ENCODE data around the gene B3GALT5. TPM values are rescaled to one million over a fixed set of nuclear protein-coding genes. Genes with fewer than 3 reads are reported as not detected.
"Not testable (repeated sequence)": the region's sequence is repeated elsewhere in the genome, so short reads cannot be mapped to it uniquely, and the experiment has no call there.

B3GALT5 gene
- total RNA-seq, 4 donors from 2014 or later = under 0.01 to 1.2 (median 0.74) TPM

- Histone ChIP-seq H3K27me3 (no peaks in the 10 kb centered on the region), H3K4me3 (no peak overlapping the region), H3K4me1 (peaks cover 6 to 13% (median 10%) of the 10 kb centered on the region in 4 donors), H3K9me3 (no peaks in the 10 kb centered on the region), H3K27ac (replicated peaks in 1 of 4) (no peak overlapping the region), H3K36me3 (no peaks in the 10 kb centered on the region)
- no peak for TF ChIP-seq POLR2A (IDR thresholded peaks at IDR 0.05; ENCODE audit: low read depth)
- peak in 1 of 2 donors; percentile 42 for TF ChIP-seq POLR2AphosphoS5 (IDR thresholded peaks at IDR 0.05)
- WGBS = 73% methylated on average over 4 of the region's 4 CpGs
- intact Hi-C loops (cut with DNase I) = no loop called here
- no peak for DNase-seq (ENCODE audit: extremely low spot score)
These were observed 68.5 kb downstream of the B3GALT5 start for GRCh38 chr21:39681257-39681656.

DNA sequence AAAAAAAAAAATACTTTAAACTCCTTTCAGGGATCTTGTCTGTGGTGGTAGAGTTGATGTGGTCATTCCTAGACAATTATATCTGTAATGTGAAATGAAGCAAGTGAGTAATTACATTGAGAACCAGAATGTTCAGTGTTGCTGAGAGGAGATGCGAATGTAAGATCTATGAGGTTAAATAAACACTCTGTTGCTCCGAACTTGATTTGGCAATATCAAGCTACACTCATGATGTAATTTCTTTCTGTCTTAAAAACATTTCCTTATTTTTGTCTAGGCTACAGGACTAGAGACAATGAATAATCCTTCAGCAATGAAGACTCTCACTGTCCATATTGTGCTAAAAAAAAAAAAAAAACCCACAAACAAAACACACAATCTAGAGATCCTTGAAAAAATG is 69.1 kb downstream of the B3GALT5 start:
- DNase-seq (ENCODE audit: extremely low spot score) = no peak
- intact Hi-C loops (cut with DNase I) = no loop called here

GRCh38 chr21:39685236-39685635 is 72.5 kb downstream of the B3GALT5 start:
- Histone ChIP-seq H3K4me3 (no peak overlapping the region), H3K27ac (replicated peaks in 1 of 4) (no peak overlapping the region), H3K36me3 (no peaks in the 10 kb centered on the region), H3K4me1 (no peaks in the 10 kb centered on the region), H3K9me3 (no peaks in the 10 kb centered on the region), H3K27me3 (no peaks in the 10 kb centered on the region)
- intact Hi-C loops (cut with DNase I) = no loop called here
- 90% methylated on average over 1 of the region's 1 CpG for WGBS
- TF ChIP-seq POLR2A (IDR thresholded peaks at IDR 0.05; ENCODE audit: low read depth) = no peak
- no peak for DNase-seq (ENCODE audit: extremely low spot score)

More for the DNA sequence above, 69.1 kb downstream of the B3GALT5 start:
- no peaks in the 10 kb centered on the region for H3K36me3 ChIP-seq
- H3K9me3 ChIP-seq = no peaks in the 10 kb centered on the region
- TF ChIP-seq POLR2AphosphoS5 (IDR thresholded peaks at IDR 0.05) (no peak), EP300 (IDR thresholded peaks at IDR 0.05) (no peak), POLR2A (IDR thresholded peaks at IDR 0.05; ENCODE audit: low read depth) (no peak)
- TF ChIP-seq, protein P1, sequence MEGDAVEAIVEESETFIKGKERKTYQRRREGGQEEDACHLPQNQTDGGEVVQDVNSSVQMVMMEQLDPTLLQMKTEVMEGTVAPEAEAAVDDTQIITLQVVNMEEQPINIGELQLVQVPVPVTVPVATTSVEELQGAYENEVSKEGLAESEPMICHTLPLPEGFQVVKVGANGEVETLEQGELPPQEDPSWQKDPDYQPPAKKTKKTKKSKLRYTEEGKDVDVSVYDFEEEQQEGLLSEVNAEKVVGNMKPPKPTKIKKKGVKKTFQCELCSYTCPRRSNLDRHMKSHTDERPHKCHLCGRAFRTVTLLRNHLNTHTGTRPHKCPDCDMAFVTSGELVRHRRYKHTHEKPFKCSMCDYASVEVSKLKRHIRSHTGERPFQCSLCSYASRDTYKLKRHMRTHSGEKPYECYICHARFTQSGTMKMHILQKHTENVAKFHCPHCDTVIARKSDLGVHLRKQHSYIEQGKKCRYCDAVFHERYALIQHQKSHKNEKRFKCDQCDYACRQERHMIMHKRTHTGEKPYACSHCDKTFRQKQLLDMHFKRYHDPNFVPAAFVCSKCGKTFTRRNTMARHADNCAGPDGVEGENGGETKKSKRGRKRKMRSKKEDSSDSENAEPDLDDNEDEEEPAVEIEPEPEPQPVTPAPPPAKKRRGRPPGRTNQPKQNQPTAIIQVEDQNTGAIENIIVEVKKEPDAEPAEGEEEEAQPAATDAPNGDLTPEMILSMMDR (IDR thresholded peaks at IDR 0.05) = no peak
- no peaks in the 10 kb centered on the region for H3K27me3 ChIP-seq
- WGBS = 34% methylated on average over 2 of the region's 2 CpGs
- H3K27ac ChIP-seq (replicated peaks in 1 of 4) = no peak overlapping the region
- peaks cover 3 to 7% (median 4%) of the 10 kb centered on the region in 4 donors for H3K4me1 ChIP-seq
- H3K4me3 ChIP-seq = no peak overlapping the region

DNA sequence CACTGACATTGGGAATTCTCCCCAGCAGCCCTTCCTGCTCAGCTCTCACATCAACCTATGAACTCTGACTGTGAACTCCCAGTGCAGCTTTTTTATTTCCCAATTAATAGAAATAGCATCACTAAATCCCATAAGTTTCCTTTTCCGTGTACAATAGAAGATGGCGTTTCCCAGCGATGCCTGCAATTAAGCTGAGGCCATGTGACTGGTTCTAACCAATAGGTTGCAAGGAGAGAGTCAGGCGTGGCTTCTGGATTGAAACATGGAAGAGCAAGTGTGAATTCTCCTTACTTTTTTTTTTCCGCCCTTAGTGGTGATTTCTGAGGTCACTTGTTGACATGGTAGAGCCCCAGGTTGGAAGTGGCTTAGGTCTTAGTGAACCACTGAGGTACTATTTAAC is 73.3 kb downstream of the B3GALT5 start:
- H3K4me3 ChIP-seq = no peak overlapping the region
- DNase-seq (ENCODE audit: extremely low spot score) = no peak
- WGBS = 95% methylated on average over 5 of the region's 5 CpGs
- no peaks in the 10 kb centered on the region for H3K9me3 ChIP-seq
- TF ChIP-seq POLR2AphosphoS5 (IDR thresholded peaks at IDR 0.05) (no peak), POLR2A (IDR thresholded peaks at IDR 0.05; ENCODE audit: low read depth) (no peak), EP300 (IDR thresholded peaks at IDR 0.05) (no peak)
- TF ChIP-seq, protein P1 (IDR thresholded peaks at IDR 0.05) = no peak
- H3K27me3 ChIP-seq = no peaks in the 10 kb centered on the region
- H3K36me3 ChIP-seq = no peaks in the 10 kb centered on the region
- no peaks in the 10 kb centered on the region for H3K4me1 ChIP-seq
- no peak overlapping the region for H3K27ac ChIP-seq (replicated peaks in 1 of 4)
- intact Hi-C loops (cut with DNase I) = no loop called here

DNA sequence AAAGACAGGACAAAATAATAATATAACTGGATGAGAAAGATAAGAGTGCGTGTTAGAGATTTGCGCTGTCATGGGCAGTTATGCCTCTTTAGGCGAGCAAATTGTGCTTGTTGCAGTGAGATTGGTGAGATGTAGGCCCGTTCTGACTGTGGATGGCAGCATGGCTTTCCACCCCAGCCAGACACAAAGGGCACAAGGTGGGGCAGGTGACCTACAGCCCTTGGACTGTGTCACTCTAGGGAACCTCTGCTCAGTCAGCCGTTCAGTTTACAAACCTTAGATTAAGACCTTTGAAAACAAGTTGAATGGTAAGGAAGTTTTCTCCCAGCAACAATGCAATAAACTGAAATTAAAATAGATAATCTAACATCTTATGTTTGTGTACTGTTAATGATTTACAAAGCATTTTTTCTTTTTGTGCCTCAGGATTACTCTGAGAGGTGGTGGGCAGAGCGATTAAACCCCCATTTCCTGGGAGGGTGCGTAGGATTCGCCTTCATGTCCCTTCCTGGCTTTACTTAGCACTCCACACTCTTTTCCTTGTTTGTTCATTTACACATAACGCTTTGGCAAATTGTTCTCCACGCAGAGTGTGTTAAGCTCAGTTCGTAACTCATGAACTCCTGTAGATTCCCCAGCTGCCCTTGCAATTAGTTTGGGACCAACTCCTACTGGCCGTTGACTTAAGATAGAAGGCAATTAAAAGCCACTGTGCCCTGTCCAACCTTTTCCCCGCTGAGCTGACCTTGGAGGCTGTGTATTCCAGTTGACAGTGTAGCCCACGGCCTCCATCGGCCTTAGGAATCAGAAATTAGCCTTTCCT is 74.1 kb downstream of the B3GALT5 start:
- Histone ChIP-seq H3K36me3 (no peaks in the 10 kb centered on the region), H3K4me1 (no peaks in the 10 kb centered on the region), H3K27ac (replicated peaks in 1 of 4) (no peak overlapping the region), H3K9me3 (no peaks in the 10 kb centered on the region), H3K27me3 (no peaks in the 10 kb centered on the region), H3K4me3 (no peak overlapping the region)
- TF ChIP-seq, protein P1 (IDR thresholded peaks at IDR 0.05) = no peak
- intact Hi-C loops (cut with DNase I) = no loop called here
- 87% methylated on average over 15 of the region's 15 CpGs for WGBS
- no peak for DNase-seq (ENCODE audit: extremely low spot score)

DNA sequence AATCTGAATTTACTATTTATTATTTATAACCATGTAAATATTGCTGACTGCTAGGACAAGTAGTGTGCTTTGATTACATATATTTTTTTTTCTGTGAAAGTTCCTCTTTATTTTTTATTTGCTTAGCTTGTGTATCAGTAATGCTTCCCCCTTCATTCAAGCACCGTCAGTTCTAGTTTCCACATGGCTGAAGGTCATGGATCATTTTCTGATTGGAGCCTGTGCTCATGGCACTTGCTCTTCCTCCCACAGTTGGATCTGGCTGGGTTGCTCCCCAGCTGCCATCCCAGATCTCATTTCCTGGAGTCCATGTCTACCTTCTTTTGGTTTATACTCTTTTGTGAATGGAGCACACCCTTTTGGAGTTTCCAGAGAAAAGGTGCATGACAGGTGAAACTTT is 75.3 kb downstream of the B3GALT5 start:
- H3K36me3 ChIP-seq = no peaks in the 10 kb centered on the region
- TF ChIP-seq, protein P1 (IDR thresholded peaks at IDR 0.05) = no peak
- TF ChIP-seq POLR2A (IDR thresholded peaks at IDR 0.05; ENCODE audit: low read depth) = no peak
- TF ChIP-seq EP300 (IDR thresholded peaks at IDR 0.05) = no peak
- no peak for TF ChIP-seq POLR2AphosphoS5 (IDR thresholded peaks at IDR 0.05)
- no peaks in the 10 kb centered on the region for H3K4me1 ChIP-seq
- H3K9me3 ChIP-seq = no peaks in the 10 kb centered on the region
- no peak overlapping the region for H3K4me3 ChIP-seq
- H3K27ac ChIP-seq (replicated peaks in 1 of 4) = no peak overlapping the region
- 72% methylated on average over 1 of the region's 1 CpG for WGBS
- DNase-seq (ENCODE audit: extremely low spot score) = no peak
- H3K27me3 ChIP-seq = no peaks in the 10 kb centered on the region
- intact Hi-C loops (cut with DNase I) = no loop called here

DNA sequence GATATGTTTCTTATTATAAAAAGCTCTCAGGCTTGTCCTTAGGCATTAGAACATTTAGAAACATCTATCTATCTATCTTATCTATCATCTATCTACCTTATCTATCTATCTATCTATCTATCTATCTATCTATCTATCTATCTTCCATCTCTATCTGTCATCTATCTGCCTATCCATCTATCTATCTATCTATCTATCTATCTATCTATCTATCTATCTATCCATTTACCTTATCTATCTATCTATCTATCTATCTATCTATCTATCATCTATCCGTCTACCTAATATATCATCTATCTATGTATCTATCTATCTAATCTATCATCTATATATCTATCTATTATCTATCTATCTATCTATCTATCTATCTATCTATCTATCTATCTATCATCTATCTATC is 77.1 kb downstream of the B3GALT5 start:
- H3K27me3 ChIP-seq; H3K9me3 ChIP-seq; H3K4me3 ChIP-seq; H3K36me3 ChIP-seq; DNase-seq (ENCODE audit: extremely low spot score); intact Hi-C loops (cut with DNase I); H3K4me1 ChIP-seq; H3K27ac ChIP-seq (replicated peaks in 1 of 4): not testable (repeated sequence)
- 81% methylated on average over 1 of the region's 1 CpG for WGBS

All from esophagus muscularis mucosa (tissue), 4 donors.